Cerebellar cortex (tissue), 1 donor: Measurements from ENCODE around the gene PORCN.
"Not testable (repeated sequence)": the region's sequence is repeated elsewhere in the genome, so short reads cannot be mapped to it uniquely, and the experiment has no call there.

Source experiments
- DNase-seq: peaks from one replicate; pipeline ENCODE4 v3.0.0-alpha.2; 2015; ENCODE audit warnings: low spot score

Gene PORCN

DNA sequence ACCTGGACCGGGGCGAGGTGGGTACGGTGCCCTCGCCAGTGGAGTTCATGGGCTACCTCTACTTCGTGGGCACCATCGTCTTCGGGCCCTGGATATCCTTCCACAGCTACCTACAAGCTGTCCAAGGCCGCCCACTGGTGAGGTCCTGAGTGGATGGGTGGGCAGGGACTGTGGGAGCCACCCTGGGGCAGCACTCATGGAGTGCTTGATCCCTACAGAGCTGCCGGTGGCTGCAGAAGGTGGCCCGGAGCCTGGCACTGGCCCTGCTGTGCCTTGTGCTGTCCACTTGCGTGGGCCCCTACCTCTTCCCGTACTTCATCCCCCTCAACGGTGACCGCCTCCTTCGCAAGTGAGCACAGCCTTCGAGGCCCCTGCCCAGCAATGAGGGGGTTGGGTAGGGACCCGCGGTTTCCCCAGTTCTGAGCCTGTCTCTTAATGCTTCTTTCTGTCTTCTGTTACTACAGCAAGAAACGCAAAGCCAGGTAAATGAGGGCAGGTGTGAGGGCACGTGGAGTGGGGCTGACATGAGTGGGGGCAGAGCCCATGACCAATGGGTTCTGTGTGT, 3.7 kb downstream of the PORCN start:
- no peak for DNase-seq

DNA sequence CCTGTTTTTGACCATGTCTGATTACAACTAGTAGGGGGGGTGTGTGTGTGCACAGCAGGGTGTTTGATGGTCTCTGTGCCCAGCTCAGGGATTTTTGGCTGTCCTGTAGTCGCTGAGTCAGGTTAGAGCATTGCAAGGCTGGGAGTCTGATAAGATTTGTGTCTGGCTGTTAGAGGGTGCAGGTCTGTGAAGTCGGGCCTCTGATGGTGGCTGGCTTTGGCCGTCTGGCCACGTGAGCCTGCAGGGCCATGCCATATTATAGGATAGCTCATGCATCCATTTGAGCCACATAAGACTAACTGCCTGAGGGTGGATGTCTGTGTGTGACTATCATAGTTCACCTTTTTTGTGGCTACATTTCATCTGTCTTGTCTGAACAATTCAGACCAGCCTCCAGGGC, 4.9 kb downstream of the PORCN start:
- no peak for DNase-seq

DNA sequence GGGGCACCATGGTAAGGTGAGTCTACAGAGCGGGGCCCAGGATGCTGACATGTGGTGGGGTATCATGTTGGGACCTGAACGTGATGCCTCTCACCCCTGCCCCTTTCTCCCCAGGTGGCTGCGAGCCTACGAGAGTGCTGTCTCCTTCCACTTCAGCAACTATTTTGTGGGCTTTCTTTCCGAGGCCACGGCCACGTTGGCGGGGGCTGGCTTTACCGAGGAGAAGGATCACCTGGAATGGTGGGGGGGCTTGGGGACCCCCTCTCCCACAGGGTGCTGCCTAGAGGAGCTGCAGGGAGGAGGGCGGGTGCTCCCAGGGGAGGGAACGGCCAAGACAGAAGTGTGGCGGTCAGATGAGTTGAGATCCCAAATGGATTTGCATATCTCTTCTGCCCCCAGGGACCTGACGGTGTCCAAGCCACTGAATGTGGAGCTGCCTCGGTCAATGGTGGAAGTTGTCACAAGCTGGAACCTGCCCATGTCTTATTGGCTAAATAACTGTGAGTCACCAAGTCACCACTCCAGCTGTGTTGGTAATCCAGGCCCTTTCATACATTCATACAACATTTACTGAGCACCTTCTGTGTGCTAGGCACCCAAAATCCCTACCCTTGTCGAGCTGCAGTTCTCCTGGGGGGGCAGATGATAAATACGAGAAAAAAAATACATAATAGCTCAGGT, 5.5 kb downstream of the PORCN start:
- no peak for DNase-seq

DNA sequence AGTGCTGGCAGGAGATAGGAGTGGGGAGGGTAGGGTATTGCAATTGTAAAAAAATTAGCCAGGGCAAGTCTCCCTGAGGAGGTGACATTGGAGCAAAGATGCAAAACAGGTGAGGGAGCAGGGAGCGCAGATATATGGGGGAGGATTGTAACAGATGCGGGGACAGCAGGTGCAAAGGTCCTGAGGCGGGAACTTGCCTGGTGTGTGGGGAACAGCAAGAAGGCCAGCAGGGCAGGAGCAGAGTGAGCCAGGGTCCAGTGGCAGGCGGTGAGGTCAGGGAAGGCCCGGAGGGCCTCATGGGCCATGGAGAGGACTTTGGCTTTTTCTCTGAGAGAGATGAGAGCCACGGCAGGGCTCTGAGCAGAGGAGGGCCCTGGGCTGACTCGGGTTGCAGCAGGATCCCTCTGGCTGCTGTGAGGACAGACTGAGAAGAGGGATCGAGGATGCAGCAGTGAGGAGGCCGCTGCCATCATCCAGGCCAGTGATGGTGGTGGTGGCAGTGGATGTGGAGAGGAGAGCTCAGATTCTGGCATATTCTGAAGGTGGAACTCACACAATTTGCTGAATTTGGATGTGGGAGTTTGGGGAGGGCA, 6.2 kb downstream of the PORCN start:
- DNase-seq = no peak

DNA sequence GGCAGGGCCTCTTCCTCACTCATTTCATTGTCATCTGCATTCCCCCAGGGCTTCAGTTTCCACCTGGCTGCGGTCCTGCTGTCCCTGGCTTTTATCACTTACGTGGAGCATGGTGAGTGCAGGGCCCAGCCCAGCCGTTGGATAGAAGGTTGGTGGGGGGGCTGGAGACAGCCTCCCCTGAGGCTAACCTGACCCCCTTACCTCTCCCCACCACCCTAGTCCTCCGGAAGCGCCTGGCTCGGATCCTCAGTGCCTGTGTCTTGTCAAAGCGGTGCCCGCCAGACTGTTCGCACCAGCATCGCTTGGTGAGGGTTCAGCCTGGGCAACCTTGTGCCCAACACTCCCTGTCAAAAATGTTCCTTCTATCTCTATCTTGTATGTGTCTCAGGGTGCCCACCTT, 7.0 kb downstream of the PORCN start:
- no peak for DNase-seq

DNA sequence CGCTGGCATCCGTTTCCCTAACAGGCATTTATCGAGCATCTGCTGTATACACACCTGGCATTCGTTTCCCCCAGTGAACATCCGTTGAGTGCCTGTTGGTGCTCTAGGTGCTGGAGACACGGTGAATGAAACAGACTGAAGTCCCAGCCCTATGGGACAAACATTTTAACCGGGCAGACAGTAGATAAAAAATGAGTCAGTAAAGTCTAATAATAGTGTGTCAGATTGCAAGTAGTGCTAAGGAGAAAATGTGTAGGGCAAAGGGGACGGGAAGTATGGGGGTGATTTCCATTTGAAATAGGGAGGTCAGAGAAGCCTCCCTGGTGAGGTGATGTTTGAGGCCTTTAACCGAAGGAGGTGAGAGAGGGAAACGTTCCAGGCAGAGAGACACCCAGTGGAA, 7.5 kb downstream of the PORCN start:
- no peak for DNase-seq

DNA sequence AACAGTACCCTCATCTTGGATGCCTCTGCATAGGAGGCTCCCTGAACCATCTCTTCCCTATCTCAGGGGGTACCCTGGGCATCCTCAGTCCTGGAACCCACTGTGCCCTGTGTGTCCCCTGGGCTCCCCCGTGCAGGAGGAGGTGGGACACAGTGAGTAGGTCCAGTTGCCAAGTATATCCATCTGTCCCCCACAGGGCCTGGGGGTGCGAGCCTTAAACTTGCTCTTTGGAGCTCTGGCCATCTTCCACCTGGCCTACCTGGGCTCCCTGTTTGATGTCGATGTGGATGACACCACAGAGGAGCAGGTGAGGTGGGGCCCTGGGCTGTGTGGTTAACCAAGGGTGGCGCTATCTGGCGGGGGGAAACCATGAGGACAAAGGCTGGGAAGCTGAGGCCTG, 8.2 kb downstream of the PORCN start:
- no peak for DNase-seq

DNA sequence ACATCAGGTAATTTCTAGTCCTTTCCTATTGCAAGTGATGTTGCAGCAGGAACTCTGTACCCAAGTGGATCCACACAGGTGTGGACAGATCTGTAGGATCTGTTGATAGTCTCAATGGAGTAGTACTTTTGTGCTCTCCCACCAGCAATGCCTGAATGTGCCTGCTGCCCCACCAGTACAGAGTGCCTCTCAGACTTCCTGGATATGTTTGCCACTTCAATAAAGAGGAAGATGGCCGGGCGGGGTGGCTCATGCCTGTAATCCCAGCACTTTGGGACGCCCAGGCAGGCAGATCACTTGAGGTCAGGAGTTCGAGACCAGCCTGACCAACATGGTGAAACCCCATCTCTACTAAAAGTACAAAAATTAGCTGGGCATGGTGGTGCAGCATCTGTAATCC, 10.7 kb downstream of the PORCN start:
- DNase-seq = not testable (repeated sequence)

DNA sequence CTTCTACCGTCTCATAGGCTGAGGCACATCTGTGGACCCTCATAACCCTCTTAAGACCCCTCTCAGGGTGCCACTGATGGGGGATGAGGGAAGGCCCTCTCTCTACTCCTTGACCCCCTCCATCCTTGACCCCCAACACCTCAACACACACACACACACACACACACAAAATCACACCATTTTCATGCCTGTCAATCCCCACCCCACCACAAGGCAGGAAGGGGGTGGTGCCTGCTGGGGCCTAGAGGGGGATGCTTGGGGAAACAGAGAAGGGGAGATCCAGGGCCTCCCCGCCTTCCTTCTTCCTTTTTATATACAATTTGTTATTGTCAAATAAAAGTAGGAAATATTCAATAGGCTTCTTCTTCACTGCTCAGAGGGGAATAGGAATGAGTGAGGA, 11.7 kb downstream of the PORCN start:
- DNase-seq = no peak

DNA sequence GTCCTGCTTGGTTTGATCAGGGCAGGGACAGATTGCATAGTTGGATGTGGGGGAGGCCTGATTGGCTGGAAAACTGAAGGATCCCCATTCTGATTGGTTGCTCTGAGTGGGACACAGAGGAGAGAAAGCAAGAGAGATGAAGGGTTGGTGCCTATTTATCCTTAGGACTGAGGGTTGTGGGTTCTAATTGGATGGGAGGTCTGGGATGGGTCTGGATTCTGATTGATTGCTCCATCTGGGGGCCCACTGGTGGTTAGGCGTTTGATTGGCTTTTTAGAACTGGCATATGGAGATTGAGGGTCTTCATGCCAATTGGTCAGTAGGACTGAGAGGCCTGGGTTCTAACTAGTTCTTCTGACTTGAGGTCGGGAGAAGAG, 12.2 kb downstream of the PORCN start:
- peak; percentile 50 for DNase-seq

DNA sequence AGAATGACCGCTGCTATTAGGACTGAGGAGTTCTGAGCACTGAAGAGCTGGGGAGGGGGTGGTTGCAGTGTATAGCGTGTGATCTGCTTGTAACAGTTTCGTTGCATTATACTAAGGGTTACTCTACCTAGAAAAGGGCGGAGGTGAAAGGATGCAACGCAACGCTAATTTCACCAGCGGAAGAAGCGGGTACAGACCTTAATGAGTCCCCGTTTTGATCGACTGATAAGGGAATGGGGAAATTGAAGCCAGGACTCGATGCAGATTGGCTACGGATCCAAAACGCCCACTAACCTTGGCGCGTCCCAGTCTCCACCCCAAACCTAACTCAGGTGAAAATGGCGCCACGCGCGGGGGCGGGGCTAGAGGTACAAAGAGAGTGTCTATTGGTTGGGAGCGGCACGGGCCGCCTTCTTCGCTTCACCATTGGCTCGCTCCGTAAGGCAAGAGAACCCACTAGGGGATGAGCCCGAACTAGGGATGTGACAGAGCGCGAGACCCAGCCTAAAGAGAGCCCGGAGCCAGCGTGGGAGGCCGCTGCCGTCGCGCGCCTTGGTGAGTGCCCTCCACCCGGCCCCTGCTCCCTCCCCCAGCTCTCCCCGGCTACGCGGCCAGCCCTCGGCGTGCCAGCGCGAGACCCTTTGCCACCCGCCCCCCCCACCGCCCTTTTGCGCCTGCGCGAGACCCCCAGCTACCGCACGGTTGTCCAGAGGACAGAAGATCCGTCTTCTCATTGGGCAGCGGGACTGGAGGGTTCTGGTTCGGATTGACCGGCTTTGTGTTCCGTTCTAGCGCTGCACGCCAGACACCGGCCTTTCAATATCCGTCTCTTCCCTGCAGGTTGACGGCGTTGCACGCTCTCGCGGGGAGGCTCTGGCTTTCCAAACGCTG, 12.8 kb downstream of the PORCN start, which contains the start of gene EBP:
TSS of gene EBP (plus strand) at position 456 of the 891 bp plus-strand sequence. CDS start 1,964 bp downstream, outside the sequence.
- DNase-seq = peak; percentile 92

DNA sequence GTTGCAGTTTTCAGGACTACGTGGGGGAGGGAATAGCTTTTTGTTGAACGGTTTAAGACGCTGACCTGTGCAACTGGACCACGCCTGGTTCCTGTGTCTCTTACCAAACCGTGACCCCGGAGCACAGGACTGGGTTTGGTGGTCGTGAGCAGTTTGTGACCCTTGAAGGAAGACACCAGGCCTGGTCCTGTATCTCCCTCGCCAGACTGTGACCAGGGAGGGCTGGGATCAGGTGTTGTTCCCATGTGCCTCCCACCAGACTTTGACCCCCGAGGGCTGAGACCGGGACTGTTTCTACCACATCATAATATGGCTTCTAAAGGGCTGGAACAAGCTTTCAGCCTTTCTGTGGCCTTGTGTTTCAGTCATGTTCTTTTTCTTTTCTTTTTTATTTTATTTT, 13.5 kb downstream of the PORCN start:
- no peak for DNase-seq

DNA sequence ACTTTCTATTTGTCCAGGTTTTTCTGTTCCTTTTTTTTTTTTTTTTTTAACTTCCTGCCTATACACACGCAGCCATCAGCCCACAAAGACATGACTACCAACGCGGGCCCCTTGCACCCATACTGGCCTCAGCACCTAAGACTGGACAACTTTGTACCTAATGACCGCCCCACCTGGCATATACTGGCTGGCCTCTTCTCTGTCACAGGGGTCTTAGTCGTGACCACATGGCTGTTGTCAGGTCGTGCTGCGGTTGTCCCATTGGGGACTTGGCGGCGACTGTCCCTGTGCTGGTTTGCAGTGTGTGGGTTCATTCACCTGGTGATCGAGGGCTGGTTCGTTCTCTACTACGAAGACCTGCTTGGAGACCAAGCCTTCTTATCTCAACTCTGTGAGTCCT, 14.9 kb downstream of the PORCN start:
- DNase-seq = no peak

DNA sequence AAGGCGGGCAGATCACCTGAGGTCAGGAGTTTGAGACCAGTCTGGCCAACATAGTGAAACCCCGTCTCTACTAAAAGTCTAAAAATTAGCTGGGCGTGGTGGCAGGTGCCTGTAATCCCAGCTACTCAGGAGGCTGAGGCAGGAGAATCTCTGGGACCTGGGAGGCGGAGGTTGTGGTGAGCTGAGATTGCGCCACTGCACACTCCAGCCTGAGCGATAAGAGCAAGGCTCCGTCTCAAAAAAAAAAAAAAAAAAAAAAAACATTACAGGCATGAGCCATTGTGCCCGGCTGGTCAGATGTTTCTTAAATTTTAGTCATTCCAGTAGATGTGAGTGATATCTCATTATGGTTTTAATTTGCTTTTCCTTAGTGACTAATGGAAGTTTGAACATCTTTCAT, 17.1 kb downstream of the PORCN start:
- DNase-seq = not testable (repeated sequence)

DNA sequence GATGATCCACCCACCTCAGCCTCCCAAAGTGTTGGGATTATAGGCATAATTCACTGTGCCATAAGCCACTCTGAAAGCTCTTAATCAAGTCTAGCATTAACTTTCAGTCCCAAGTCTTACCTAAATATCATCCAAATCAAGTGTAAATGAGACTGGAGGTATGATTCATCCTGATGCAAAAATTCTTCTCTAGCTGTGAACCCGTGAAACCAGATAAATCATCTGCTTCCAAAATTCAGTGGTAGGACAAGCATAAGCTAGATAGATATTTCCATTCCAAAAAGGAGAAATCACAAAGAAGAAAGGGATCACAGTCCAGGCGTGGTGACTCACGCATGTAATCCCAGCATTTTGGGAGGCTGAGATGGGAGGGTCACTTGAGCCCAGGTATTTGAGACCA, 21.9 kb downstream of the PORCN start:
- DNase-seq = no peak

DNA sequence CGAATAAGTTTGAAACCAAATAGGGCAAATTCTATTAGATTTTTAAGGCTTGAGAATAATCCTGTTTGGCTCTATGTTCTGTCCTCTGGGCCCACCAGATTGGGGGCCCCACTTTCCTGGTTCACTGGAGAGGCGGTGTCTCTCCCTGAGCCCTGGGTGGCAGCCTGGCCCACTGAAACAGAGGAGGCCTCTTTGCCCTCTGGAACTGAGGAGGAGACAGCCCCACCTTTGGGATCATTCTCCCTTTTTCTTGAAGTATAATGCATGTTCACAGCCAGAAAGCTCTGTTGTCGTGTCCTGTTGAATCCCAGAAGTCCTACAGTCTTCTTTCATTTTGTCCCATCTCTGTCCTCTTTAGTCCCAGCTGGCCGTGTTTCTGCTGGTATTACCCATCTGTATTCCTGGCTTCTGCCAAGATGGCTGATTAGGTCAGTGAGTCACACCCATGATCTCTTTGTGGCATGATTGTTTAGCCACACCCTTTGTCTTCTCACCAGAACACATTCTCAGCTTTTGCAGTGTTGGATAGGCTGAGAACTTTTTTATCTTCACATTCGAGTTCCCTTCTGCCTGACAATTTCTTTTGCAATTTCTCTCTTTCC, 22.7 kb downstream of the PORCN start:
- no peak for DNase-seq

DNA sequence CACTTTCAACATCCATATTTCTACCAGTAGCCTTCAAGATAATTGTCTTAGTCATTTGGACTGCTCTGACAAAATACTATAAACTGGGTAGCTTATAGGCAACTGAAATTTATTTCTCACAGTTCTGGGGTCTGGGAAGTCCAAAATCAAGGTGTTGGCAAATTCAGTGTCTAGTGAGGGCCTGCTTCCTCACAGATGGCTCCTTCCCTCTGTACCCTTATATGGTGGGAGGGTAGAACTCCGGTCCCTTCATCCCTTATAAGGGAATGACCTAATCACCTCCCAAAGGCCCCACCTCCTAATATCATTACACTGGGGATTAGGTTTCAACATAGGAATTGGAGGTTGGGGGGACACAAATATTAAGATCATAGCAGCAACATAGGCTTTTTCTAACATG, 23.4 kb downstream of the PORCN start:
- no peak for DNase-seq

DNA sequence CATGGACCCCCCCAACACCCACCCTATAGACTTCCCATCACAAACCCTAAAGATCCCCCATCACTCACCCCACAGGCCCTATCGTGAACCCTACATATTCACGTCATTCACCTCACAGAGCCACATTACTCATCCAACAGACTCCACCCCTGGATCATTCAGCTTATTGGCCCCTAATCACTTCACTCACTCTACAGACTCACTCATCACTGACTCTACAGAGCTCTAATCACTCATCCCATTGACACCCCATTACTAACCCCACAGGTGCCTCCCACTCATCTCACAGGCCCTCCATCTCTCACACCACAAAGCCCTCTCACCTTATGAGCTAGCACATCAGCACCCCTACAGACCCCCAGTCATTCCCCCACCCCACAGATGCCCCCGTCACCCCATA, 24.4 kb downstream of the PORCN start:
- no peak for DNase-seq

DNA sequence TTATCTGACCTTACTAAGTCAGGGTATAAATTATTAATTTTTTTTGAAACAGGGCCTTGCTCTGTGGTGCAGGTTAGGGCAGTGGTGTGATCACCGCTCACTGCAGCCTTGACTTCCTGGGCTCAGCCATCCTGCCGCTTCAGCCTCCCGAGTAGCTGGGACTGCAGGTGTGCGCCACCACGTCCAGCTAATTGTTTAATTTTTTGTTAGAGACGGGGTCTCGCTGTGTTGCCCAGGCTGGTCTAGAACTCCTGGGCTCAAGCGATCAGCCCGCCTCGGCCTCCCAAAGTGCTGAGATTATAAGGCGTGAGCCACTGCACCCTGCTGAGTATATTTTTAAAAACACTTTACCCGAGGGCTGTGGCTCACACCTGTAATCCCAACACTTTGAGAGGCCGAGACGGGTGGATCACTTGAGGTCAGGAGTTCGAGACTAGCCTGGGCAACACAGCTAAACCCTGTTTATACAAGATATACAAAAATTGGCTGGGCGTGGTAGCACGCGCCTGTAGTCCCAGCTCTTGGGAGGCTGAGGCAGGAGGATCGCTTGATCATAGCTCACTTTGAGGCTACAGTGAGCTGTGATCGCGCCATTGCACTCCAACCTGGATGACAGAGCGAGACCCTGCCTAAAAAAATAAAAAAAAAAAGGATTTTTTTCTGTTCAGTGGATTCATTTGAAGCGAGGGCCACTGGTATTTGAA, 30.0 kb downstream of the PORCN start:
- no peak for DNase-seq

DNA sequence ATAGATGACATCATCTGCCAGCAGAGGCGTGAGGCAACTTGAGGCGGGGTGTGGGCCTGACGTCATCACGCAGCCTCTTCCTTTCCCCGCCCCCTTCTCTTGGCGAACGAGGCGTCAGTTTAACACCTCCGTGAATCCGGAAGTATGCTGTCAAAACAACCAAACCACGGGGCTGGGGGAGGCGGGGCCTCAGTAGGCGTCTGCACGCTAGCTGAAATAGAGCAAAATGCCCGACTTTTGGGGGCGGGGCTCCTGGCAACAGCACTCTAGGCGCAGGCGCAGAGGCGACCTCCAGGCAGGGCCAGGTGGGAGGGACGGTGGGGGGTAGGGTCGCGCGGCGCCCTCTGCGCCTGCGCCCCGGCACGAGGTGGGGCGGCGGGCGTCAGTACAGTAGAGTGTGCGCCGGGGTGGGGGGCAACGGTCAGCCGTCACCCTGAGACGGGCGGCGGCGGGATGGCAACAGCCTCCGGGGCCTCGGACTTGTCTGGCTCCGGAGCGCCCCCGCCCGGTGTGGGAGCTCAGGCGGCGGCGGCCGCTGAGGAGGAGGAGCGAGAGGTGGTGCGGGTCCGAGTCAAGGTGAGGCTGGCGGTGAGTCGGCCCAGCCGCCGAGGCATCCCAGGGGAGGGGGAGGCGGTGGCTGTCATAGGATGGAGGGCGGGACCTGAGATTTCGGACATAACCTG, 30.7 kb downstream of the PORCN start, which contains the start of gene TBC1D25:
TSS of gene TBC1D25 (plus strand) at position 370 of the 683 bp plus-strand sequence. CDS start at position 454, 84 bp downstream.
- peak; percentile 98 for DNase-seq

DNA sequence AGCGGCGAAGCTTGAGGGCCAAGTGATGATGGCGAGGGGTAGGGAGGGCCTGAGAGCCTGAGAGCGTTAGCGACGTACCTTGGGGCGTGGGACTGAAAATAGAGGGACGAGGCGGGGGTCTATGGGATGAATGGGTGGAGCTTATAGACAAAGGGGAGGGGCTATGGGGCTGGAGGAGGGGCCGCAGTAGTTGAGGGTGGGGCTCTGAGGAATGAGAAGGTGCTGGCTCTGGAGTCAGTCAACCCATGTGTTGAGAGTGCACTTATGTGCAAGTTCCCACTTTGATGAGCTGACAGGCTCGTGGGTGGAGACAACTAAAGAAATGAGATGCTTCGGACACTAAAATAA, 31.2 kb downstream of the PORCN start:
- peak; percentile 55 for DNase-seq
